ENCODE data around the gene CPEB2.

CPEB2 gene

DNA sequence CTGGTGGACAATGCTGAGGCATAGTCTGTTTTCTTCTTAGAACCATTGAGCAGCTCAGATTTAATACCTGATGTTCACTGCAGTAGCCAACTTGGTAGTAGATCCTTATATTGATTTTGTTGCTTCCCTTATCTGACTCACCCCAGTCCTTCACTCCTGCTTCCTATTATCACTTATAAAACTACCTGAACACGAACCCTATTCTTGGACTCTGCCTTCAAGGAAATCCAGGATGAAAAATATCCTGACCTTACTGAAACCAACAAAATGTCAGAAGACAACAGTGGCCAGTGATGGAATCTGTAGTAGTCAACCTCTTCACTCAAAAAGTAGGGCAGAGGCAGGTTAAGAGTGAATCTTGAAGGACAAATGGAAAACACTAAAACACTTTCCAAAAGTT lies 98.1 kb downstream of the CPEB2 start:
- no peaks in the 10 kb centered on the region for H3K9me3 ChIP-seq (ENCODE audit: control insufficient read depth, insufficient read depth, low read length)
- no peaks in the 10 kb centered on the region for H3K4me1 ChIP-seq (ENCODE audit: control insufficient read depth, low read length)
- H4K20me1 ChIP-seq (ENCODE audit: control insufficient read depth, insufficient read depth, low read depth, low read length) = no peaks in the 10 kb centered on the region
- no peaks in the 10 kb centered on the region for H3F3A ChIP-seq (ENCODE audit: control insufficient read depth, insufficient read depth)
- H3K79me2 ChIP-seq (ENCODE audit: control insufficient read depth, low read length) = no peaks in the 10 kb centered on the region
- H3K27ac ChIP-seq (ENCODE audit: low read depth, low read length) = no peak overlapping the region
- H3K36me3 ChIP-seq (ENCODE audit: control insufficient read depth, low read length) = no peaks in the 10 kb centered on the region
- no peak overlapping the region for H3K4me2 ChIP-seq (ENCODE audit: low read length)
- TF ChIP-seq EZH2phosphoT487 (IDR thresholded peaks at IDR 0.05; ENCODE audit: borderline replicate concordance, low read length) = no peak
- TF ChIP-seq, protein P1, sequence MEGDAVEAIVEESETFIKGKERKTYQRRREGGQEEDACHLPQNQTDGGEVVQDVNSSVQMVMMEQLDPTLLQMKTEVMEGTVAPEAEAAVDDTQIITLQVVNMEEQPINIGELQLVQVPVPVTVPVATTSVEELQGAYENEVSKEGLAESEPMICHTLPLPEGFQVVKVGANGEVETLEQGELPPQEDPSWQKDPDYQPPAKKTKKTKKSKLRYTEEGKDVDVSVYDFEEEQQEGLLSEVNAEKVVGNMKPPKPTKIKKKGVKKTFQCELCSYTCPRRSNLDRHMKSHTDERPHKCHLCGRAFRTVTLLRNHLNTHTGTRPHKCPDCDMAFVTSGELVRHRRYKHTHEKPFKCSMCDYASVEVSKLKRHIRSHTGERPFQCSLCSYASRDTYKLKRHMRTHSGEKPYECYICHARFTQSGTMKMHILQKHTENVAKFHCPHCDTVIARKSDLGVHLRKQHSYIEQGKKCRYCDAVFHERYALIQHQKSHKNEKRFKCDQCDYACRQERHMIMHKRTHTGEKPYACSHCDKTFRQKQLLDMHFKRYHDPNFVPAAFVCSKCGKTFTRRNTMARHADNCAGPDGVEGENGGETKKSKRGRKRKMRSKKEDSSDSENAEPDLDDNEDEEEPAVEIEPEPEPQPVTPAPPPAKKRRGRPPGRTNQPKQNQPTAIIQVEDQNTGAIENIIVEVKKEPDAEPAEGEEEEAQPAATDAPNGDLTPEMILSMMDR (IDR thresholded peaks at IDR 0.05; ENCODE audit: low read depth, low read length, poor library complexity, severe bottlenecking) = no peak
- H3K9me2 ChIP-seq (replicated peaks; ENCODE audit: control insufficient read depth, low read length) = no peaks in the 10 kb centered on the region
- 0 out of 2 replicates have a peak, but pooled peaks cover 3% of the 10 kb centered on the region for H3K27me3 ChIP-seq (ENCODE audit: control insufficient read depth, low read length)
- H3K4me3 ChIP-seq (ENCODE audit: low read length) = no peak overlapping the region

- Histone ChIP-seq H3K9me2 (replicated peaks; ENCODE audit: control insufficient read depth, low read length) (no peaks in the 10 kb centered on the region), H3F3A (ENCODE audit: control insufficient read depth, insufficient read depth) (no peaks in the 10 kb centered on the region), H3K27ac (ENCODE audit: low read depth, low read length) (no peak overlapping the region), H3K27me3 (ENCODE audit: control insufficient read depth, low read length) (0 out of 2 replicates have a peak, but pooled peaks cover 3% of the 10 kb centered on the region), H3K4me3 (ENCODE audit: low read length) (no peak overlapping the region), H3K4me1 (ENCODE audit: control insufficient read depth, low read length) (no peaks in the 10 kb centered on the region), H3K9me3 (ENCODE audit: control insufficient read depth, insufficient read depth, low read length) (no peaks in the 10 kb centered on the region), H3K36me3 (ENCODE audit: control insufficient read depth, low read length) (no peaks in the 10 kb centered on the region), H3K79me2 (ENCODE audit: control insufficient read depth, low read length) (no peaks in the 10 kb centered on the region), H3K4me2 (ENCODE audit: low read length) (no peak overlapping the region), H4K20me1 (ENCODE audit: control insufficient read depth, insufficient read depth, low read depth, low read length) (no peaks in the 10 kb centered on the region)
- TF ChIP-seq, protein P1 (IDR thresholded peaks at IDR 0.05; ENCODE audit: low read depth, low read length, poor library complexity, severe bottlenecking) = no peak
- TF ChIP-seq EZH2phosphoT487 (IDR thresholded peaks at IDR 0.05; ENCODE audit: borderline replicate concordance, low read length) = no peak
Measured at GRCh38 chr4:15100994-15101695, 98.9 kb downstream of the CPEB2 start.

GRCh38 chr4:15104825-15105224 lies 102.5 kb downstream of the CPEB2 start:
- TF ChIP-seq, protein P1 (IDR thresholded peaks at IDR 0.05; ENCODE audit: low read depth, low read length, poor library complexity, severe bottlenecking) = no peak
- TF ChIP-seq EZH2phosphoT487 (IDR thresholded peaks at IDR 0.05; ENCODE audit: borderline replicate concordance, low read length) = no peak
- no peaks in the 10 kb centered on the region for H3F3A ChIP-seq (ENCODE audit: control insufficient read depth, insufficient read depth)
- H3K4me1 ChIP-seq (ENCODE audit: control insufficient read depth, low read length) = no peaks in the 10 kb centered on the region
- no peaks in the 10 kb centered on the region for H3K36me3 ChIP-seq (ENCODE audit: control insufficient read depth, low read length)
- H3K27me3 ChIP-seq (ENCODE audit: control insufficient read depth, low read length) = 0 out of 2 replicates have a peak, but pooled peaks cover 3% of the 10 kb centered on the region
- H3K27ac ChIP-seq (ENCODE audit: low read depth, low read length) = no peak overlapping the region
- H3K4me3 ChIP-seq (ENCODE audit: low read length) = no peak overlapping the region
- H4K20me1 ChIP-seq (ENCODE audit: control insufficient read depth, insufficient read depth, low read depth, low read length) = no peaks in the 10 kb centered on the region
- no peak overlapping the region for H3K4me2 ChIP-seq (ENCODE audit: low read length)
- H3K79me2 ChIP-seq (ENCODE audit: control insufficient read depth, low read length) = no peaks in the 10 kb centered on the region
- H3K9me3 ChIP-seq (ENCODE audit: control insufficient read depth, insufficient read depth, low read length) = no peaks in the 10 kb centered on the region
- no peaks in the 10 kb centered on the region for H3K9me2 ChIP-seq (replicated peaks; ENCODE audit: control insufficient read depth, low read length)
